Thoracic aorta endothelial cell (primary cell): ENCODE measurements around the gene B4GALT3. TPM values are rescaled to one million over a fixed set of nuclear protein-coding genes. Genes with fewer than 3 reads are reported as not detected.

Experiments used
- small RNA-seq: library from RNA; depleted of rRNA; stranded (forward); fragments of <200 nt; gene quantifications from one replicate; pipeline ENCODE3, GENCODE V24; 2012
- total RNA-seq: library from RNA; depleted of rRNA; stranded (reverse); fragments of >200 nt; gene quantifications from 2 replicates; pipeline ENCODE4 v1.2.3, GENCODE V29; 2012

The B4GALT3 gene
- 25.7 and 31.5 TPM in 2 replicates for total RNA-seq

GRCh38 chr1:161177112-161177935 is at the start of gene B4GALT3:
Gene B4GALT3 (minus strand): TSS chr1:161177507. CDS start chr1:161176060, 1,447 bp downstream.

GRCh38 chr1:161225534-161226319 is 48.4 kb upstream of the B4GALT3 start, which contains the start of gene TOMM40L:
Gene TOMM40L (plus strand): TSS chr1:161226060. CDS start chr1:161226490, 430 bp downstream.

DNA sequence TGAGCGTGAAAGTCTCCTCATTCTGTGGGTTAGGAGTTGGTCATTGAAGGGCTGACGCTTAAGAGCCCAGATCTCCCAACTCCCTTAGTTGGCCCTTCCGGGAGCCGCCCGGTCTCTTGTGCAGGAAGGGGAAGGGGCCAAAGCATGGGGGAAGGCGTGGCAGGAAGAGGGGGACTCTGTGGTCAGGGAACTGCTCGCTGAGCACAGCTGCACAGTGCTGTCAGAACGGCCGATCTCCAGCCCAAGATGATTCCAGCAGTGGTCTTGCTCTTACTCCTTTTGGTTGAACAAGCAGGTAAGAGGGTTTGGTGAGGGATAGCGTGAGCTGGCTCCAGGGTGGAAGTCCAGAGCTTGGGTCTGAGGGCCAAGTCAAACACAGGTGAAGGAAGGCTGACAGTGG is 37.8 kb upstream of the B4GALT3 start, which contains the start of gene FCER1G:
FCER1G (plus strand) TSS at position 220 of the 400 bp plus-strand sequence; CDS start at position 247, 27 bp downstream.

DNA sequence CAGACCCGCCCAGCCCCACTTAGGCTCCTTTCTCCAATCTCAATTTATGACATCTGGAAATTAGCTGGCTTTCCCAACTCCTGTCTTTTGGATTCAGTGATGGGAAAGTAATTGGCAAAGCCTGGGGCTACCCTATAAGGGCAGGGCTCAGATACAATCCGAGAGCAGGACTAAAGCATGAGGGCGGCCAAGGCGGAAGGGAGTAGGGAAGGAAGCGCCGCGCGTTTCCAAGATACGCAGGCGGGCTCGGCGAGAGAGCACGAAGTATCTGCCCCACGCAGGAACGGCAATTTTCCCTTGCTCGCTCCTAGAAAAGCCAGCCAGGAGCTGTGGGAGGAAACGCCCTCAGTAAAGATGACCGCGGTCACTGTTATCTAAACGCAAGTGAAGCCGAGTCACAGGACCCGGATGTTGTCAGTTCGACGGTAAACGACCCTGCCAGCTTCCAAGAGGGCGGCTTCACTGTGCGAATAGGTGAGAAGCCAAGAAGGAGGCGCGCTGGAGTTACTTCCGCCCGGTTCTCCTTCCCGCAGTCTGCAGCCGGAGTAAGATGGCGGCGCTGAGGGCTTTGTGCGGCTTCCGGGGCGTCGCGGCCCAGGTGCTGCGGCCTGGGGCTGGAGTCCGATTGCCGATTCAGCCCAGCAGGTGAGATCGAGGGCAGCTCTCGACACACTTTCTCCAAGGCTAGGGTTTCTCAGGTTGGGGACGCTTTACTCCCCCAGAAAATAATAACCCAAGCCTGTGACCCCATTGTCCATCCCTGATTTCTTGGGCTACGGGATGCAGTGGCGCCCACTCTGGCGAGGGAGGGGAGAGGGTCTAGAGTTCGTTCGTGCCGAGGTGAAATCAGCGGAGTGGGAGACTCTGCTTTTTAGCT is 24.8 kb upstream of the B4GALT3 start, which contains the start of gene NDUFS2:
NDUFS2 (plus strand) TSS at position 532 of the 877 bp plus-strand sequence; CDS start at position 551, 19 bp downstream.

DNA sequence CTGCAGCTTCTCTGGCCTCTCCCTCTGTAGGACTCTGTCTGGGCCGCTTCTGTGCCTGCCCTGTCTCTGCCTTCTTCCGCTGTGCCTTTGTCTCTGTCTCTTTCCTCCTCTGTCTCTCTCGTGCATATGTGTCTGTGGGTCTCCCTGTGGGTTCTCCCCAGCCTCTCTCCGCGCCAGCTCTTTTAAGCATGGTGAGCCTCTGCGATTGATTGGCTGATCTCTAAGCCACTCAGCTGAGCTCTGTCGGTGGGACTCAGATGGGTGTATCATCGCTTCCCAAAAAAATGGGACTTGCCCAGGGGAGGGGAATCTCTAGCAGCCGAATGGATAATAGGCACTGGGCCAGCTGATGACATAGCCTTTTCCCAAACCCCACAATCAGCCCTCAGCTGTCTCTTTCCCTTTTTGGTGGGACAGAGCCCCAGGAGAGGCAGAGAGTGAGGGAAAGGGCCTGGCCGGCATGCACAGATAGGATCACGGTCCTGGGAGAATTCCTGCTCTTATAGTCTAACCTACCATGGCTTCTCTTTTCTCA is 21.7 kb upstream of the B4GALT3 start, which contains the start of gene ADAMTS4:
ADAMTS4 (minus strand) TSS at position 158 of the 535 bp plus-strand sequence. CDS start 427 bp downstream, outside the sequence.

DNA sequence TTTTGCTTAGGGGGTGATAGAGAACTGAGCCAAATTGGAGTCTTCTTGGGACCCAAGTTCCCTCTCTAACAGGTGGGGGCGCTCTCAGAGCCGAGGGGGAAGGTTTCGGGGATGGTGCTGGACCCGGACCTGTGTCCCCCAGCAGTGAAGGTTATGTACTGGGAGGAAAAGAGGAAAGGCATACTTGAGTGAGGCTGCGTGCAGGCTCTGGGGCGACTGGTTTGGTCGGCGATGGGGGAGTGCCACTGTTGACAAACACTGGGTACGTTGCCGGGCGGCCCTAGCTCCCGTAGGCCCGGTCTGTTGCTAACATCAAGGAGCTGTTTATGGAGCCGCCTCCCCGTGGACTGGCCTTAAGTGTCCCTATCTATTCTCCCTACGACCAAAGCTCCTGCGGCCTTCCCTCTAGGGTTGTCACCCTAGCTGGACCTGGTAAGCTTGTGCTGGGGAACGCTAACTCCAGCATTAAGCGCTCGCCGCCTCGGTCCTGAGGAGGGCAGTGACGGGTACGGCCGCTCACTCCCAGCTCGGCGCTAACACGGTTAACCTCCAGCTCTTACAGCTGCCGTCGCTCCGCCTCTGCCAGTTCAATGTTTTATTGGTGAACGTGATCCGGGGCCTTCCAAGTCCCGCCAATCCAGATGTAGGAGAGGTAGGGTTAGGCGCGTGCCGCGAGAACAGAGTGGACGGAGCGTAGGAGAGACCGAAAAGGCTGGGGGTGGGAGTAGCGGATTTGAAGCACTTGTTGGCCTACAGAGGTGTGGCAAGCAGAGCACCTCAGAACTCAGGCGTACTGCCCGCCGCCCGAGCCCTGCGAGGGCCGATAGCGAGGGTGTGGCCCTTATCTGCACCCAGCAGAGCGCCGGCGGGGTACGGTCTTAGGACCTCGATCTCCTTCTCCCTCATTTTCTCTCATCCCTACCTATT is 11.3 kb downstream of the B4GALT3 start, which contains the start of gene PPOX:
PPOX (plus strand) TSS at position 685 of the 927 bp plus-strand sequence. CDS start 422 bp downstream, outside the sequence.

DNA sequence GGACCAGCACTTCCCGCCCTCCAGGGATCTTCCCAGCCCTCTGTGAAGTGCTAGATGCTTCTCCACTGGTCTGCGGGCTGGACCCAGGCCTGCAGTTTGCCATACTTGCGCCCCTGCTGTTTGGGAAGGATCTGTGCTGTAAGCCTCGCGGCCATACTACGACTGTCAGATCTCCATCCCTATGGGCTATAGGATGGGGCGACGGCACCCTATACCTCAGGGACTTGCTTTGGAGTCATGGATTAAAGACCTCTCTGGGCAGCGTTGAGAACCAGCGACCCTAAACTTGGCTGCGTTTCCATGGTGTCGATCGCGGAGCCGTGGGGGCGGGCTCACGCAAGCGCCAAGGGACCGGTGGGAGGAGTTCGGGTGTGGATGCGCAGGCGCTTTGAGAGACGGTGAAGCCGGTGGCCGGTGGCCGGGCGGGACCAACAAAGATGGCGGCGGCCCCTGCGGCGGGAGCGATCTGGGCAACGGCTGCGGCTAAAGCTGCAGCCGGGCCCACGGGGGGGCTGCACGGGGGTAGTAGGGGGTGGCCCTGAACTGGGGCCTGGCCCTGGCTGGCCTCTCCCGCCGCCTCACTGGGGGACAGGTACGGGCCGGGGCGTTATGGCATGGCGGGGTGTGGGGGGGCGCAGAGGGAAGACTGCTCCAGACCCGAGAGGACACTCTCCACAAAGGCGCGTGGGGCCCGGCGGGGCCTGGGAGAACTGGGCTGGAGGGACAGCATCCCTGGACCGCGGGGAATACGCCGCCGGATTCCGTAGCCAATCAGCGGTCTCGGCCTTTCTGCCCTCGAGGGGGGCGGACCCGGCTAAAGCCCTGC is 18.0 kb downstream of the B4GALT3 start, which contains the start of gene USP21:
USP21 (plus strand) TSS at position 414 of the 826 bp plus-strand sequence. CDS start 1,141 bp downstream, outside the sequence.

GRCh38 chr1:161153682-161154337 is 23.5 kb downstream of the B4GALT3 start, which contains the start of gene UFC1:
Gene UFC1 (plus strand): TSS chr1:161153978. CDS start chr1:161153998, 20 bp downstream.

DNA sequence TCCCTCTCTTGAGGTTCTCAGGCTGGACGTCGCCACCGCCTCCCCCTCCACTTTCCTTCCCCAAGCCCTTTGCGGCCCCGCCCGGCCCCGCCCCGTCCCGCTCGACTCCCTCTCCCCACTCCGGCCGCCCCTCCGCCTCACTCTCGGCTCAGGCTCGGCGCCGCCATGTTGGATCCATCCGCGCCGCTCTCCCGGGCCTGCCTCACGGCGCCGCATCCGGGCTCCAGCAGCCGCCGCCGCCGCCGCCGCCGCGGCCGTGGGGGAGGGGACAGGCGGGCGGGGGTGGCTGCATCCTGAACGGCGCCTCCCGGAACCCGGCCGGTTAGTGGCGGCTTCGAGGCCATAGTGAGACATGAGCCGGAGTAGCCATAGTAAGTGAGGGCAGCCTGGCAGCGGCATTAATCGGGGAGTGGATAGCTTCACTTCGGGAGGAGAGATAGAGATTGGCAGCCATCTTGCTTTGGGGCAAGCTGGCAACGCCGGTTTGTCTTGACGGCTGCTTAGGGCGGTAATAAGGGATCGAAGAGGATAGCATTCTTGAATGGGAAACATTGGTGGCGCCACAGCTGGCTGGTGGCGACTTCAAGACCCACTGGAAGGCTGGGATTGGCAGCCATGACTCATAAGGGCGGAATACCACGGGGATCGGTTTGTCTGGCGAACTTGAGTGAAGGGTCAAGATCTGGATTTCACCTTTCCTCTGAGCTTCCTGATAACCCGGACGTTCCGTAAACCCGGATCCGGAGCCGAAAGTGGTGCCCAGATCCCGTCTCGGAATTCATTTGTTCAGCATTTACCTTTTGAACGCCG is 44.7 kb downstream of the B4GALT3 start, which contains the start of gene DEDD:
DEDD (minus strand) TSS at position 258 of the 810 bp plus-strand sequence. CDS start 8,205 bp downstream, outside the sequence.

Small RNA genes lying within 50 kb of the gene (small RNA-seq; reads per million reads assigned to genes)
- not detected for gene RF01225

Other genes with a start within 250 kb of the B4GALT3 start
- 0.27 TPM in 1 of 2 replicates, not detected in the other for gene ITLN2, start 222.7 kb downstream of the B4GALT3 start, total RNA-seq
- gene F11R, start 156.4 kb downstream of the B4GALT3 start, total RNA-seq = 110 and 113 TPM in 2 replicates
- gene TSTD1, start 138.5 kb downstream of the B4GALT3 start, total RNA-seq = 7.4 and 50.5 TPM in 2 replicates
- 53.0 and 54.7 TPM in 2 replicates for gene USF1, start 131.5 kb downstream of the B4GALT3 start, total RNA-seq
- not detected in 2 replicates for gene ARHGAP30, start 107.6 kb downstream of the B4GALT3 start, total RNA-seq
- 0.14 and 0.40 TPM in 2 replicates for gene NECTIN4, start 87.9 kb downstream of the B4GALT3 start, total RNA-seq
- gene KLHDC9, start 79.1 kb downstream of the B4GALT3 start, total RNA-seq = 0.79 and 0.80 TPM in 2 replicates
- 54.3 and 55.2 TPM in 2 replicates for gene PFDN2, start 59.5 kb downstream of the B4GALT3 start, total RNA-seq
- gene NIT1, start 59.4 kb downstream of the B4GALT3 start, total RNA-seq = 17.6 and 18.9 TPM in 2 replicates
- 28.6 and 31.4 TPM in 2 replicates for gene DEDD, start 44.8 kb downstream of the B4GALT3 start, total RNA-seq
- 95.0 and 102 TPM in 2 replicates for gene UFC1, start 23.5 kb downstream of the B4GALT3 start, total RNA-seq
- gene USP21, start 18.0 kb downstream of the B4GALT3 start, total RNA-seq = 8.1 and 9.5 TPM in 2 replicates
- 11.6 and 16.4 TPM in 2 replicates for gene PPOX, start 11.1 kb downstream of the B4GALT3 start, total RNA-seq
- 35.9 and 90.2 TPM in 2 replicates for gene ADAMTS4, start 21.5 kb upstream of the B4GALT3 start, total RNA-seq
- gene NDUFS2, start 24.9 kb upstream of the B4GALT3 start, total RNA-seq = 109 and 111 TPM in 2 replicates
- not detected in 2 replicates for gene FCER1G, start 37.8 kb upstream of the B4GALT3 start, total RNA-seq
- not detected in 2 replicates for gene APOA2, start 46.1 kb upstream of the B4GALT3 start, total RNA-seq
- 12.6 and 14.9 TPM in 2 replicates for gene TOMM40L, start 48.6 kb upstream of the B4GALT3 start, total RNA-seq
- gene NR1I3, start 60.7 kb upstream of the B4GALT3 start, total RNA-seq = not detected in 2 replicates
- gene PCP4L1, start 81.2 kb upstream of the B4GALT3 start, total RNA-seq = not detected in 2 replicates
- 1.2 and 1.3 TPM in 2 replicates for gene MPZ, start 132.5 kb upstream of the B4GALT3 start, total RNA-seq
- 33.9 and 45.9 TPM in 2 replicates for gene SDHC, start 136.9 kb upstream of the B4GALT3 start, total RNA-seq
- not detected in 2 replicates for gene CFAP126, start 190.4 kb upstream of the B4GALT3 start, total RNA-seq